ENCODE data around the gene APEH.
"Not testable (repeated sequence)": the region's sequence is repeated elsewhere in the genome, so short reads cannot be mapped to it uniquely, and the experiment has no call there.

The APEH gene

GRCh38 chr3:49694409-49695070 lies 20.4 kb downstream of the APEH start:
- not testable (repeated sequence) for DNase-seq

- not testable (repeated sequence) for DNase-seq
These were observed 21.3 kb downstream of the APEH start for GRCh38 chr3:49695350-49696015.

DNA sequence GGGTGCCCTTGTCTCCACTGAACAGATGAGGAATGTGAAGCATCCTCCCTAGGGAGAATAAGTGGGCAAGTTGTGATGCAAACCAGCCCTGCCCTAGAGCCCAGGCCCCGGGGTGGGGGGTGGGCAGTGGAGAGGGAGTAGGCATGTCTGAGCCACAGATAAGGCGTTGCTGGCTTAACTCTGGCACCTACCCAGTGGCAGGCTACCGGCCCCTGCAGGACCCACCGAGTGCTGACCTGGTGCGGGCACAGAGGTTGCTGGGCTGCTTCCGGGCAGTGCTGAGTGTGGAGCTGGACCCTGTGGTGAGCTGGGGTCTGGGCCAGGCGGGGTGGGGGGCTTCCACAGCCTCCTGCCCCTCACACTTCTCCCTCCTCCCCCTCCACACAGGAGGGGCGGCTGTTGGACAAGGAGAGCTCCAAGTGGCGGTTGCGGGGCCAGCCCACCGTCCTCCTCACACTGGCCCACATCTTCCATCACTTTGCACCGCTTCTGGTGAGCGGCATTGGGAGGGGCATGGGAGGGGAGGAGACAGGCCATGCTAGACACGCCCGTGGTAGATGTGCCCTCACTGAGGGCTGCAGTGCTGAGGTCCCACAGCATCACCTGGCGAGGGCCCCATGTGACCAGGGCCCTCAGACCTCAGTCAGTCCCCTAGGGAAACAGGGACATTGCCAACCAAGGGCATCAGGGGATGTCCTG lies 25.3 kb downstream of the APEH start:
- no peak for DNase-seq

DNA sequence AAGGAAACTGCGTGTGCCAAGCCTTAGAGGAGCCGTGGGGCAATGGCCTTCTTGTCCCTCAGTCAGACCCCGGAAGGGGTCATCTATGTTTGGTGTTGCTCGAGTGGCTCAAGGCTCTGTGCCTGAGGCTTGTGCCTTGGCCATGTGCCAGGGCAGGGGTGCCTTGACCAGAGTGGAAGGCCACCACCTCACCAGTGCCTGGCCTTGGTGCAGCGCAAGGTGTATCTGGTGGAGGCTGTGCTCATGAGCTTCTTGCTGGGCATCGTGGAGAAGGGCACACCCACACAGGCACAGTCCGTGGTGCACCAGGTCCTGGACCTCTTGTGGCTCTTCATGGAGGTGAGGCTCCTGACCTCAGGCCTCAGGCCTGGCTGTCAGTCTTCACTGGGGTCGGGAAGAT lies 25.9 kb downstream of the APEH start:
- DNase-seq: no peak

DNA sequence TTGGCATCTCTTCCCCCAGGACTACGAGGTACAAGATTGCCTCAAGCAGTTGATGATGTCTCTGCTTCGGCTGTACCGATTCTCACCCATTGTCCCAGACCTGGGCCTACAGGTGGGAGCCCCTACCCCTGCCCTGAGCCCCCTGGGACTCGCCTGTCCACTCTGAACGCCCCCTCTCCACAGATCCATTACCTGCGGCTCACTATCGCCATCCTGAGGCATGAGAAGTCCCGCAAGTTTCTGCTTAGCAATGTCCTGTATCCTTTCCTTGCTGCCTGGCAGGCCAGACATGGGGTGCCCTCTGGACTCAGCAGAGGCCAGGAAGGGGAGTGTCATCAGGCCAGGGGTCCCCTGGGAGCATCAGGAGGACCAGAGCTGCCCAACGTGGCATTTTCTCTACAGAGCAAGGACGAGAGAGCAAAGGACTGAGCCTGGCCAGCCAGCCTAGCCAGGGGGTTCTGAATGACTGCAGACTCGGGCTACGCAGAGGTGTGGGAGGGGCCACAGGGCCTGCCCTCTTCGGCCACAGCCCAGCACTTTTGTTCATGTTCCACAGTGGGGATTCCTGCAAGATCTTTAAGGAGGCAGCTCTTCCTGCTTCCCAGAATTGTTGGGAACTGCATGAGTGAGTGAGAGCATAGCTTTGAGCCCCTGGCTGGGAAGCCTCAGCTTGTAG lies 26.4 kb downstream of the APEH start:
- no peak for DNase-seq

DNA sequence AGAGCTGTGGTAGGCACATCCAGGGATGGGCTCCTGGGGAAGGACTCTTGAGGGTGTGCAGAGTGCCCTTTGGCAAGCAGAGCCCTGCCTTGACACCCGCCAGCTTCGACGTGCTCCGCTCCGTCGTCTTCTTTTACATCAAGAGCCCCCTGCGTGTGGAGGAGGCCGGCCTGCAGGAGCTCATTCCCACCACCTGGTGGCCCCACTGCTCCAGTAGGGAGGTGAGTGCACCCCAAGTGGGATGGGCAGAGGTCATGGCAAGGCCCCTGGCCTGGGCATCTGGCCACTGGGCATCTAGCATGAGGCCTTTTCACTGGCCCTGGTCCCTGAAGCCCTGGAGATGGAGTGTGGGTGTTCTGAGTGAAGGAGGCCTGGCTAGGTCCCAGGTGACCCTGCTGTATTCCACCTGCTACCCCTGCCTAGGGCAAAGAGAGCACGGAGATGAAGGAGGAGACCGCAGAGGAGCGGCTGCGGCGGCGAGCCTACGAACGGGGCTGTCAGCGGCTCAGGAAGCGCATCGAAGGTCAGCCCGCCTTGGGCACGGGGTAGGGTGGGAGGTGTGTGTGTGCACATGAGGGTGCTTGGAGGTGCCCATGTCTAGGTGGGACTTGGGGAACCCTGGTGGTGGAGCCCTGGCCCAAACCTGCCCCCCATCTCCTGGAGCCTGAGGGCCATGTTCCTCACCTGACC lies 27.4 kb downstream of the APEH start:
- no peak for DNase-seq

DNA sequence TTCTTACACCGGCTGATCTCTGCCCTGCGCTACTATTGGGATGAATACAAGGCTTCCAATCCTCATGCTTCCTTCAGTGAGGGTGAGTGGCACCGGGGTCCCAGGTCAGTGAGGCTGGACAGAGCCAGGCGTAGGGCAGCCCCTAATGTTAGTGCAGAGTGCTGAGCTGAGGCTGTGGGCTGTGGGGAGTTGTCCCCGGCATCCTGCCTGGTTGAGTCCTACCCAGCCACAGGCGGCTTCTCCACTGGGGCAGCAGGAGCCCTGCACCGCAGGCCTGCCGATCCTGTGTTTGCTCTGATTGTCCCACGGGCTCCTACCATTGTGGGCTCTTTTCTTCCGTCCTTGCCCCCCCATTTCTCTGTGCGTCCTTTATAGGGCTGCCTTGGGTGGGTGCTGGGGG lies 28.5 kb downstream of the APEH start:
- DNase-seq: no peak

DNA sequence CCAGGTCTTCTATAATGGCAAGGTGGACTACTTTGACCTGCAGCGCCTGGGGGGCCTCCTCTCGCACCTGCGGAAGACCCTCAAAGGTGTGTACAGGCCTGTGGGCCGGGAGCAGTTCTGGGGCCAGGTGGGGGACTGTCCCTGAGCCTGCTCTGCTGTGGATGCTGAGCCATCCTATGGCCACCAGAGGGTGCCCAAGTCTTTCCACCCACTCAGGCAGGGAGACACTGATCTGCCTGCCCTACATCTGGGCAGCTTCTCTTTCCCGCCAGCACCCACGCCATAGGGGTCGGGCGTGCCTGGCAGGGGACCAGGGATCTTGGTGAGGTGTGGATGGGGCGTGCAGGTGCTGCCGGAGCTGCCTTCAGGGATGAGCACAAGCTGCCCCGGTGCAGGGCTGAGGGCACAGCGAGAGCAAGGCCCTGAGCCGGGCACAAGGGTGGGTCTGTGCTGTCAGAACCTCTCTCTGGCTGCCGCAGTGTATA lies 29.3 kb downstream of the APEH start:
- DNase-seq: peak; percentile 8 to 62

GRCh38 chr3:49703956-49704355 lies 29.8 kb downstream of the APEH start:
- no peak for DNase-seq

- no peak for DNase-seq
These were observed 30.5 kb downstream of the APEH start for GRCh38 chr3:49704629-49705028.

DNA sequence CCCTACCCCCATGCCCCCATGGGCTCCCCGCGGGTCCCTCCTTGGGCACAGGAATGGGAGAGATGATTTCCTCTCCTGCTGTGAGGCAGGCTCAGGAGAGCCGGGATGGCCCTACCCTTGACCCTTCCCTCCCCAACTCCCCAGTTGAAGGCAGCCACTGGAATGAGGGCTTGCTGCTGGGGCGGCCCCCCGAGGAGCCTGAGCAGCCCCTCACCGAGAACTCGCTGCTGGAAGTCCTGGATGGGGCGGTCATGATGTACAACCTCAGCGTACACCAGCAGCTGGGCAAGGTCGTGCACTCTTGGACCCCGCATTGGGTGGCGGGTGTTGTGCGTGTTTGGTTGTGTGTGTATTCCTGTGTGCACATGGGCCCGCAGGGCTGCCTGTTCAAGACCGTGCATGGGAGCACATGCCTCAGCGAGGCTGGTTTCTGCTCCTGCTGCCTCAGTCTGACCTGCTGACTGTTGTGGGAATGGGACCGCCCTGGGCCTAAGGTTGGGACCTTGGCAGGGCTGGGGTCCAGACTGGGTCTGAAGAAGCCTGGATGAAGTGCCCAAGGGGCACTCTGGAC lies 31.3 kb downstream of the APEH start:
- DNase-seq: no peak

DNA sequence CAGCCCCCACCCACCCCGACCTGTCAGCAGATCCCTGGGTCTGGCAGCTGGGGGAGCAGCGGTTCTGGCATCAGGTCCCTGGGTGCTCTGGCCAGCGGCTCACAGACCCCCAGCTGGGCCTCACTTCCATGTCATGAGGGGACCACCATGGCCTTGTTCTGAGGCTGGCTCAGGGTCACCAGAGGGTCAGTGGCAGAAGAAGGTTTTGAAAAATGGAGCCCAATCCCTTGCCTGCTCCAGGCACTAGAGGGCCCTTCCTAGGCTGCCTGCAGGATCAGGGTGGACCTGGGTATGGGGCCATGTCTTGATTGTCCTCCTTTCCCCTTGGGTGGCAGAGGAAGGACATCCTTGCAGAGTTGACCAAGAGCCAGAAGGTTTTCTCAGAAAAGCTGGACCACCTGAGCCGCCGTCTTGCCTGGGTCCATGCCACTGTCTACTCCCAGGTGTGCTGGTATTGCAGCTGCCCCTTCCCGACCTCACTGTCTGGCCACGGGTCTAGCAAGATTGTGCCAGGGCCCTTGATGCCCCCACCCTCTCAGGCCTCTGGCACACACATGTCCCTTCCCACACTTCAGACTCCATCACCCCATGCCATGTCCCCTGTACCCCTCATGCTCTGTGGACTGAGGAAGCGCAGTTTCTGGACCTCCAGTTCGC lies 32.4 kb downstream of the APEH start:
- no peak for DNase-seq

GRCh38 chr3:49707113-49707480 lies 32.9 kb downstream of the APEH start:
- peak in 1 of 2 experiments; percentile 53 for DNase-seq

DNA sequence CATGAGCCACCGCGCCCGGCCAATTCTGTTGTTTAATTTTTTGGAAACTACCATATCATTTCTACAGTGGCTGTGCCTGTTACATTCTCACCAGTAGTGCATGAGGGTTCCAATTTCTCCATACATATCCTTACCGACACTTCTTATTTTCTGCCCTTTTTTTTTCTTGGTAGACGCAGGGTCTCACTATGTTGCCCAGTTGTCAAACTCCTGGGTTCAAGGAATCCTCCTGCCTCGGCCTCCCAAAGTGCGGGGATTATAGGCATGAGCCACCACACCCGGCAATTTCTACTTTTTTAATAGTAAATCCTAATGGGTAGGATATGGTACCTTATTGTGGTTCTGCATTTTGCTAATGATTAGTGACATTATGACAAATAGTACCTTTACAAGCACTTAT lies 35.7 kb downstream of the APEH start:
- DNase-seq: no peak

GRCh38 chr3:49711489-49711888 lies 37.3 kb downstream of the APEH start:
- no peak for DNase-seq

DNA sequence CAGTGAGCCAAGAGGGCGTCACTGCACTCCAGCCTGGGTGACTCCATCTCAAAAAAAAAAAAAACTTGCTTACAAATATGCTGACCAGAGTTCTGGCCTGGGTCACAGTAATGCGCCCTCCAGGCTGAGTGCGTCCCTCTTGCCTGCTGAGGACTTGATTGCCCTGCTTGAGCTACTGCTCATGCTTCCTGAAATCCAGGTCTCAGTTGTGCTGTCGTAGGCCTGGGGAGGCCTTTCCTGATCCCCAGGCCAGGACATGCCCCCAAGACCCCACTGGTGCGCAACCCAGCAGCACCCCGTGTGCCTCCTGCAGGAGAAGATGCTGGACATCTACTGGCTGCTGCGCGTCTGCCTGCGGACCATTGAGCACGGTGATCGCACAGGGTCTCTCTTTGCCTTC lies 38.0 kb downstream of the APEH start:
- DNase-seq: no peak

DNA sequence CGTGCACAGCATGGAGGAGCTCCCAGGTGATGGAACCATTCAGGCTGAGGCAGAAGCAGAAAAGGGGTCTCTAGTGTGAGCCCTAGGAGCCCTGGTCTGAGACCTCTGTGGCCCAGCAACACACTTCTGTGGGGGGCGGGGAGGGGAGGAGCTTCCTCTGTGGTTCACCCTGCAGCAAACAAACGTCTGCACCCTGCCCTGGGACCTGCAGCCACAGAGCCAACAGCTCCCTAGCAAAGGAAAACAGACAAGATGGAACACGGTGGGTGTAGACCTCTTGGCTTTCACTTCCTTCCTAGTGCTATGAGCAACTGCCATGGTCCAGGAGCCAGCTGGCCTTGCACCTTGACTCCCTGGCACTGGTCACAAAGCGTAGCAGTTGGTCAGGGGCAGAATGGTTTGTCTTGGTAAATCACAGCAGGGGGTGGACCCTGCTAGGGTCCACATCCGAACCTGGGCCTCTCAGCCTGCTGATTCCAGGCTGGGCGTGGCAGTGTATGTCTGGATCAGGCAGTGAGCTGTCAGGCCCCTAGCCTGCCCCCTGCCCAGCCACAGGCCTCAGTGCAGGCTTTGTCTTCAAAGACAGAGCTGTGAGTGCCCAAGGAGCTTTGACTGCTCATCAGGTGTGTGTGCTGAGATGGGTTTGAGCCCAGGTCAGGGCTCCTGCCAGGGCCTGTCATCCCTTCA lies 38.6 kb downstream of the APEH start:
- no peak for DNase-seq

DNA sequence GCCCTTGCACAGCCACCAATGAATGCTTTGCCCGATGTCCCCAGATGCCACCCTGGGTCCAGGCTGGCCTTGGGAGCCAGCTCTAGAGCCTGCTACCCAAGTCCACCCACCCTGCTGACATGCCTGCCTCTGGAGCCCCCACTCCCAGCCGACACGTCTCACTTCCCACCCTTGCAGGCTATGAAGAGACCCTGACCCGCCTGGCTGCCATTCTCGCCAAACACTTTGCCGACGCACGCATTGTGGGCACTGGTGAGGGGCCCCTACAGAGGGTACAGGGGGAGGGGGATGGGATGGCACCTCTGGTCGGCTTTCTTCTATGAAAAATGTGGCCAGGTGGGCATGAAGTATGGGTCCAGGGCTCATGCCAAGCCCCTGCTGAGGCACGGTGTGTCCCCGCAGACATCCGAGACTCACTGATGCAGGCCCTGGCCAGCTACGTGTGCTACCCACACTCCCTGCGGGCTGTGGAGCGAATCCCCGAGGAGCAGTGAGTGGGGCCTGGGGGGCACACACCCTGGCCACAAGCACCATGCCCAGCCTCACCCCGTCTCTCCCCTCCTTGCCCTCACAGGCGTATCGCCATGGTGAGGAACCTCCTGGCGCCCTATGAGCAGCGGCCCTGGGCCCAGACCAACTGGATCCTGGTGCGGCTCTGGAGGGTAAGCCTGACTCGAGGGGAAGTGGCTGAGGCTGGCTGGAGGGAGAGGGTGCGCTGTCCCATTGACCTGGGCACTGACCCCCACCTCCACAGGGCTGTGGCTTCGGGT lies 39.4 kb downstream of the APEH start:
- DNase-seq: no peak

- no peak for DNase-seq
These were observed 40.8 kb downstream of the APEH start for GRCh38 chr3:49714728-49715550.
